A673 (cell line): ENCODE data around the gene SLPI.

ENCODE experiments used
- CTCF ChIP-seq: fragments of 300-800, 200-600 bp; sonication (generic); conservative IDR thresholded peaks from 2 replicates; pipeline ENCODE4 v1.5.1; 2017; ENCODE audit warnings: low read depth, mild to moderate bottlenecking, antibody characterized with exemption, low read length, moderate library complexity, mixed read lengths
- EZH2 ChIP-seq: fragments of 200-600 bp; sonication (generic); IDR thresholded peaks from 2 replicates; pipeline ENCODE4 v1.6.1; 2017; ENCODE audit warnings: borderline replicate concordance, low read depth, mild to moderate bottlenecking, mixed read lengths, antibody characterized with exemption, low read length; ENCODE audit not compliant: poor library complexity, severe bottlenecking

- TF ChIP-seq CTCF = no peak
- TF ChIP-seq EZH2 = no peak
Measured at GRCh38 chr20:45292343-45292742, 38.0 kb upstream of the SLPI start.
